Stimulated activated CD4-positive, alpha-beta T cell treated with anti-CD3 and anti-CD28 coated beads, TNF-alpha, amount 100 ng/mL, for 4 hours (primary cell): Measurements from ENCODE around the gene KCND2.

Source experiments
- DNase-seq, 3 experiments: peaks; one replicate each; pipeline ENCODE4 v3.0.0-alpha.2; 2020; ENCODE audit warnings: low read depth in 3 of 3

KCND2 gene

DNA sequence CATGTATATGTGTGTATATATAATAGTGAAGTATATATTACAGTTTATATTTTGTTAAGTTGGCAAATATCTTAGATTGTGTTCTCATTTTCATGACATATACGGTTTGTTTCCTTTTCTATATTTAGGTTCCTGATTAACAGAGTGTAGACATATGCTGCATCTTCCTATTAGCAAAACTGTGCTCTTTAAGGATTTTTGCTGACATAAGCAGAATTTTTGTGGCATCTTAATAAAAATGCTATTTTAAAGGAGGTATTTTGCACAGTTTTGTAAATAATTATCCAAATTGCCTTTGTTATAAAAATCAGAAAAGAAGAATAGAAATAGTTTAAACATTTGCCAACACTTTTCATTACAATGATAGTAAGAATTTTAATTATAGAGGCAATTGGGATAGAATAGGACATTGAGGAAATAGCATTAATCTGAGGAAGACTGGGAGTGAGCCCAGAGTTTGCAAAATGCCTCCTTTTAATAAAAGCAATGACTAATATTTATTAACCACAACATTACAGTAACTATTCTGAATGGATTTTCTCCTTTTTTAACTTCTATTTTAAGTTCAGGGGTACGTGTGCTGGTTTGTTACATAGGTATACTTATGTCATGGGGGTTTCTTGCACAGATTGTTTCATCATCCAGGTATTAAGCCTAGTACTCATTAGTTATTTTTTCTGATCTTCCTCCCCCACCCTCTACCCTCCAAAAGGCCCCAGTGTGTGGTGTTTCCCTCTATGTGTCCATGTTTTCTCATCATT lies 38.2 kb downstream of the KCND2 start:
- no peak for DNase-seq

DNA sequence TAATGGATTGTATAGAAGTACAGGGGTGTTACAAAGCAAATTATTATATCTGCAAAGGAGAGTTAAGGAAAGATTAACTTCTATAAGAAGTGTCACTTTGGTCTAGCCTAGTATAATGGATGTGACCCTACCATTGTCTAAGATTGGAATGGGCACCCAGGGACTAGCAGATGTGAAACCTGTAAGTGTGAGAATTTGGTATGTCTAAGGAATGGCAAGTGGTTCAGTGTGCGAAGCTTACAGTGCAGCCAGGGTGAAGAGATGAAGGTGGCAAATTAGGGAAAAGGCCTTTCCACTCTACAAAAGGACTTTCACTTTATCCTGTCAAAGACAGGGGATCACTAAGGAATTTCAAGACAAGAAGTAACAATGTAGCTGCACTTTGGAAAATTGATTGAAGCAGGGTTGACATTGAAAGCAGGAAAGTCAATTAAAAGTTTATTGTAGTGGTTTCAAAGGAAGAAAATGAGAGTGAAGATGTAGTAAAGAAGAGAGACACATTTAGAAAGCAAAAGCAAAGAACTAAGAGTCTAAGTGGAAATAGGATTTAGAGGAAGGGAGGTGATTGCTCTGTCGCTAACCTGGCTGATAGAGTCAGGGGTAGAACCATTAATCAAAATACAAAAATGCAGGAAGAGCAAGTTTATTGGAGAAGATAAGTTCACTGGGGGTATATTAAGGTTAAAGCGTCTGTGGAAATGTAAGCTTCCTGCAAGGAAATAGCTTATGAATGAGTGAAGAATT lies 47.4 kb downstream of the KCND2 start:
- DNase-seq, result no peak

DNA sequence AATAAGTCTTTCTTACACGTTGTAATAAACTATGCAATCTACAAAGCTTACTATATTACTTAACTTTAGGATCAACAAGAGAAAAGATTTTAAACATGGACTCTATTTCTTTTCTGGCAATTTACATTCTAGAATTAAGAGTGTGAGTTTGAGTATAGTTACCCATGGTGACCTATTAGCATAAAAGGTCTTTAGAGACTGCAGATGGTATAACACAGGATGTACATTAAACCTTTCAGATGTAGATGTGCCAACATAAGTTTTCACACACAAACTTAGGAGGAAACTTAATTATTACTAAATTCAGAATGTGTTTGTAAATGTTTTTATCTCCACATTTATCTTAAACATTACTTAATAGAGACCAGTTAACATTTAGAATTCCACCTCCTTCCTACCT lies 54.1 kb downstream of the KCND2 start:
- no peak for DNase-seq

DNA sequence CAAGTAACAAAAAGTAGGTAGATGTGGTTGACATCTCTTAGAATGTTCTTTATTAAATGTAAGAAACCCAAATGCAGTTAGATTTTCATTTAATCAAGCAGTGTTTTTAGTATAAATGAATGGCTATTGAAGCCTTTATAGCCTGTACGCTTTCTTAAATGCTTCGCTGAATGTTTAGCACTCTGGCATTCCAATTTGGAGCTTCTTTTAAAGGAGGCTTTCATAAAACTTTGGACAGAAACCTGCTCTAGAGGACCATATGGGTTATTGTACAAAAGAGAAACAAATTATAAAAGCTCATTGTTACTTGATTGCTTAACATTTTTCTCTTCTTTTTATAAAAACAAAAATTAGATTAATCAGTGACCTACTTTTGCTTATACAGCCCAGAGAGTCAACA lies 59.5 kb downstream of the KCND2 start:
- no peak for DNase-seq

DNA sequence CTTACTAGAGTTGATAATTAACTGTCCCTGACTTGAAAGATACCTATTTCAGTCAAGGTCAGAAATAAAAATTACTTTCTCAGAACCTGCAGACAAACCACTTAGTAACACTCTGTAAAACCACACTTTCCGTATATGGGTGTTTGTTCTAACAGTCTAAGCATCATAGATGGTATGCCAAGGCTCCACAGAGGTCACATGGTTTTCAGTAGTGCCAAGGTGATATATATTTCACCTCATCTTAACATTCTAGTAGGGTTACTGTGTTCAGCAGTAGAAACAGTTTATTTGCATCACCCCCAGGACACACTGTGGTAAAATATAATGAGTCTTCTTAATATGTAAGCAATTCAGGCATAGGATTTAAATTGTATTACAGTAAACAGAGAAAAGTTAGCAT lies 61.5 kb downstream of the KCND2 start:
- no peak for DNase-seq

DNA sequence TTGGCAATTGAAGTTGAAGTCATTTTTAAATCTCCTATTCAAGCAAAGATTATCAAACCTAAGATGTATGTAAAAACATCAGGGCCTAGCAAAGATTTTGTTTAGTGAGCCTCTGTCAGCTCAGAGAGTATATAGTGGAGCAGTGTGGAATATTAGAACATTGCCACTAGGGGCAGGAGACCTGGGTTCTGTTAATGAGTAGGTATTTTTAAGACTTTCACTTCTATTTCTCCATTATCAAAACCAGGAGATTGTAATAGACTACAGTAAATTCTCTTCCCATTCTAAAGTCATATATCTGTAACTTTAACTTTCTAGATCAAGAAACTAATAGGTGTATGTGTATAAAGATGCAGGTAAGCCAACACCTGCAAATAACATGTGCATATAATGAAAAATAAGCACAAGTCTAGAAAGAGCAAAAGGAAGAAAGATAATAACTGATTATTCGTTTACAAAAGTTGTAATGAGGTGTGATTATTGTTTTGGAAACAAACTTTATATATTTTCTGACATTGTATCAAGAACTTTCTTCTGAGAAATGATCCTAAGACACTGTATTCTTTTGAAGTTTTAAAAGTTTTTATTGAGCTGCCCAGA lies 64.4 kb downstream of the KCND2 start:
- DNase-seq, result no peak

DNA sequence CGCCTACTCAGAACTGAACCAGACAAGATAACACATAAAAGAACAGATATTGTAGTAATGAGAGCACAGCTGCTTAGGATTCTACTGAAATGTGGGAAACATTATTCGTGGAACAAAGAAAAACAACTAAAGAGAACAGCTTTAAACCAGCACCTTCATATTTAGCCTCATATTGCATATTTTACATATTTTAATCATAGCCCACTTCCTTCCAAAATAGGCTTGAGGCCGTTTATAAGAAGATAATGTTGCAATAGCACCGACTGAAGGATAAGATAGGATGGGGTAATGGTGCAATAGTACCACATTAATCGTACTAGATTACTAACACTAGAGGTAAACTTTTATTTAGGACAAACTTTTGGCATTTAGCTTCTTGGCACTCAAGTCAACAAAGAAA lies 71.3 kb downstream of the KCND2 start:
- DNase-seq, result no peak

DNA sequence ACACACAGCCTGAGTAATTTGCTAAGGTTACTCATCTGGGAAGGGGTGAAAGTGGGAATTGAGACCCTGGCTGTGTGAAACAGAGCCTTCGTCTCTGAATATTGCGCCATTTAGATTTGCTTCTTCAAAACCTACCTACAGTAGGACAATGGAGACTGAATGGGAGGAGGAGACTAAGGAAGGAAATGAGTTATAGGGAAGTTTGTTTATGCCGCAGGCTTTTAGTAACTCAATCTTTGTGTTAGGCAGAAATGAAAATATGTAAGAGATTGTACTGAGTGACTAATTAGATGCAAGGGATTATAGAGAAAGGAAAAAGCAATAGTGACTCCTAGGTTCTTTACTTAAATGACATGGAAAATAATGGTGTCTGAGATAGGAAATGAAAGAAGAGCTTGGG lies 80.2 kb downstream of the KCND2 start:
- no peak for DNase-seq

DNA sequence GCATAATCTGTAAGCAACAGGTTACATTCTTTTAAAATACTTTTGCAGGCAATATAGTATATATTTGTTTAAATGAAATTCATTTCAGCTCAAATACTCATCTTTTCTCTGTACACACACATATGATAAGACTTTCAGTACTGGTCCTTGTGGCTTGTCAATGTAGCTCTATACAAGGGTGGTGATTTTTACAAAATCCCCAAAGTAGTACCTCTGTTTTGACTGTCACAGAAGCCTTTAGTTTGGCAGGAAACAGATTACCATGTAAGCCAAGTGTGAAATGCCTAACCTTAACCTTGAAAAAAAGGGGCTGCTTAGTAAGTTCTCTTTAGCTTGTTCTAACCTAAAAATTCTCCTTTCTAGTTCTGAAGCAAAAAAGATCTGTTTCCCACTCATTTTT lies 87.9 kb downstream of the KCND2 start:
- no peak for DNase-seq

DNA sequence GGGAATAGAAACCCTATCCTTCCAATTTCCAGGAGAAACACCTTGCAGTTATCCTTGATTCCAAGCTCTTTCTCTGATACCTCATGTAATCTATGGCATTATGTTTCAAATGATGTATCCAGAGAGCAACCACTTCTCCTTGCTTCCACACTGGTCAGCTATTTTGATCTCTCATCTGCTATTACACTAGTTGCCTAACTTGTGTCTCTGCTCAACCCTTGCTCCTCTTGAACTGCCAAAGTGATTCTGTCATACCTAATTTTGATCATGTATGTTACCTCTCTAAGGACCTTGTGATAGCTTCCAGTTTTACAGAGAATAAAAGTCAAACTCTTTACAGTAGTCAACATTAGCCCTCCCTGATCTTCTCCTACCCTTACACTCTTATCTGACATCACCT lies 90.4 kb downstream of the KCND2 start:
- DNase-seq, result no peak

DNA sequence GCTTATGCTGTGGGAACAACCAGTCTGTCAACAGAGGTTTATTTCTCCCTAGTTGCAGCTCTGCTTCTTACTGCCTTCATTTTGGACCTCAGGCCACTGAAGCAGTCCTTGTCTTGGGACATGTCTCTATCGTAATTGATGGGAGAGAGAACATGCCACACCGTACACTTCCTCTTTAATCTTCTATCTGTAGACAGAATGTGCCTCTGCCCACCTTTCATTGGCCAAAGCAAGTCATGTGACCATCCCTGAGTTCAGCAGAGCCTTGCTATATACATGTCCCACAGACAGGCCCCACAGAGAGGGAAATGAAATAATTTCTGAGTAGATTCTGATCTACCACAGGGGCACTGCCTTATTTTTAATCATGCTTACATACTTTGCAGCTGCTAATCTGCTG lies 98.0 kb downstream of the KCND2 start:
- no peak for DNase-seq

DNA sequence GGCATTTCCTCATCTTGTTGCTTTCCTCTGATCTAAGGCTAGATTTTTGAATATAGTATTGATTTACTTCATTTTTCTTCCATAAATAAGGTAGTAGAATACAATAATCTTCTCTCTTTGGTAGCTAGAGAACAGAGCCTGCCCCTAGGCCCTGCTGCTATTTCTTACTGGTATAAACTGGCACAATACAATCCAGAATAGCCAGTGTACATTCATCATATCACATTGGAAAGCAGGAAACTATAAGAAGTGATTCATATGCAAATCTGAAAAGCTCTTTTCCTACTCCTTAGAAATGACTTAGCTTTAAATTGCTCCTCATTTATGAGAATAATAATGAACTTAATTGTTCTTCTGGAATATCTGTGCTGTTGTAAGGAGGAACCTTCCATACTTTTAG lies 100.2 kb downstream of the KCND2 start:
- no peak for DNase-seq

DNA sequence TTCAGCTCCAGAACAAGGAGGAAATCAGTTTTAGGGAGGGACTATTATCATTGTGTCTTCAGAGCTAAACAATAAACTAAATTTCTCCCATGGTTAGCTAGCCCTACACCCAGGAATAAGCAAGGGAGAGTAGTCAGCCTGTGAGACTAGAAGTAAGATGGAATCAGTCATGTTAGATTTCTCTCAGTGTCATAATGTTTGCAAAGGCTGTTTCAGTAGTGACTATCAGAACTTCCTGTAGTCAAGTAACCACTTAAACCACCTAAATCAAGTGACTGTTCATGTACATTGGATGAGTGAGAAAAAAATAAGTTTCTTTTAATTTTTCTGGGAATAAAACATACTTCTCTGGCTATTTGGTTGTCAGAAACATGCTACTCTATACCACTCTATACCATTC lies 121.6 kb downstream of the KCND2 start:
- no peak for DNase-seq

DNA sequence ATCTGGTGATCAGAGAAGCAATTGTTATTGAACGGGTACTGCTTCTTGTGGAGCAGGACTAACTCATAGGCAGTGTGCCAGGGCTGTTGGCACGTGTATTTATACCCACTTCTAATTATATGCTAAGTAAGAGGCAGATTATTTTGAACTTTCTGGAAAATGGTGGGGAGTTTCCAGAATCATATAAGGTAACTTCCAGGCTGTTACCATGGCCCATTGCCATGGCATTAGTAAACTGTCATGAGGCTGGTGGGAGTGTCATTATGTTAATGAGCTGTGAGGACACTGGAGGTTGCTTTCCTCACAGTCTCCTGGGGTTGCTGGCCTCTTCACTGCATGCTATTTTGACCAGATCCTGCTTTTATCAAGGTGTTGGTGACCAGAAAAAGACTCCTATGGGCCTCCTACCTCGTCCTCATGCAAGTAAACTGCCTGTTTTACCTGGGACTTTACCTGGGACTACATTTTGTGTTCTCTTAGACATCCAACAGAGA lies 122.6 kb downstream of the KCND2 start:
- DNase-seq, result no peak

DNA sequence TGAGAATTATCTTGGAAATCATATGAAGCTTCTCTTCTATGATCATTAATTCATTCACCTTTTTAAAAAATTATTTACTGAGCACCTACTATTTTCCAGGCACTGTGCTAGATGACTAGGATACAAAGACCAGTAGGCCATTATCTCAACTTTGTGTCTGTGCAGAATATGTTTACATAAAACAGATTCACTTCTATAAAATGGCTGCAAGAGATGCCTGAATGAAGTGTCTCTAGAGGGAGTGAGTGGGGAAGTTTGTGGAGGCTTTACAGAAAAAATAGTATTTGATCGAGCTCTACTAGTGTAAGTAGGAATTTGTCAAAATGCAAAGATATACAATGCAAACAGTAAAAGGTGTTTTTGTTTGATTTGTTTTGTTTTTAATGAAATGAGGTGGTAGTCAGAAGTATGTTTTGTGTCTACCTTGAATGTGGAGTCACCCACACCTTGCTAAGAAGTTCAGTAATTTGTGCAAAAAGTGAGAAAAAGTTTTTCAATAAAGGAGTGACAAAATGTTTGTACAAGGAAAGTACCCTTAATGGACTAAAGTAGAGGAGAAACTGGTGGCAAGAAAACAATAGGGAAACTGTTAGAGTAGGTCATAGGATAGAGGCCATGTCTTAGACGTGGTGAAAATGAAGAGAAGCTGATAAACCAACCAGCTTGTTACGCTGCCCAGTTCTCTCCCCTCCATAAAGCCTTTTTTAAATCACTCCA lies 125.5 kb downstream of the KCND2 start:
- DNase-seq, result no peak

DNA sequence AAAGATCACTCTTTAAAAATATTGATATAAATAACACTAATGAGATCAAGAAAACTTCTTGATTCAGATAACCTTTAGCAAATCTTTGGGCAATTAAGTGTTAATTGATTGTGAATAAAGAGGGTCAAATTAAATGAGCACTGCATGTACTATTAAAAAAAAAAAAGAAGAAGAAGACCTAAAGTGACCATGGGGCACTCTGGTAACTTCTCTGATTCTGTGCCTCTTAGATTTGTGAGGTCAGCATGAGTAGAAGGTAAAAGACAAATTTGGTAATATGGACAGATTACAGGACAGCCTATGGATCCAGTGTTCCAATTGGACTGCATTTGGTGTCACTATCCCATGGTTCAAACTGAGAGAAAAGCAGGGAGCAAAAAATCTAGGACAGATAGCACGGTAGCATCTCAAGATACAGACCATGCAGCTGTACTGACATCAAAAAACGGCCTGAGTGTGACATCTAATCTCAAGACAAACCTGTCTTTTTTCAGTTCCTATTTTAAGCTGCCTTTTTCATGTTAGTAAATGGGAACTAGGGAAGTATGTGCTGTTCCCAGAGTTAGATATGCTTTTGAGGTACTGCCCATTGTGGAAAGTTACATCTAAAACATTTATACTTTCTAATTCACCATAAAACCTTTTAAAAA lies 128.0 kb downstream of the KCND2 start:
- no peak for DNase-seq

DNA sequence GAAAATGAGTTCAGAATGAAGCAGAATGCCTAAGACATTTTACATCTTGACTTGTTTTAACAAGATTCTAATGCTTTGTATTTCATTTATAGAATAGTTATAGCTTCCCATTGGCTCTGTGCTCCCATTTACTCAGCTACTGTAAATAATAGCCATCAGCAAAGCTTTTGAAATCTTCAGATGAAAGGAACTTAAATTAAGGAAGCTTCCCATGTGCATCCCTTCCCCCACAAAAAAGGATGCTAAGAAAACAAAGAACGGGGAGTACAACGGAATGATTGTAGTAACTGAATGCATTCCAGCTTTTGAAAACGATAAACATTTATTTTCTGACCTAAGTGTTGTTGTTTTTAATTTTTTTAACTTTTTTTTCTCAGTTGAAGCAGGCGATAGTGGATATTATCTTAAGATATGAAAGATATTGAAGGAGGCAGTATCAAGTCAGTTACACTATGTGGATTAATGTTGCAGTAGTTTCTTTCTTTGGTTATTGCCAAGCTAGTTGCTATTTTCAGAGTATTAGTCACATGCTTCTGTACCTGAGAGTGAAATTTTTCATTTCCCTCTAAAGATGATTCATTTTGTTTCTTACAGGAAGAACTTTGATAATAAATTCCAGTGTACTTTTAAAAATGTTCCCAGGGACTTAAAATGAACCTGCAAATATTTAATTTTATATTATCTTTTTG lies 129.2 kb downstream of the KCND2 start:
- DNase-seq, result no peak

DNA sequence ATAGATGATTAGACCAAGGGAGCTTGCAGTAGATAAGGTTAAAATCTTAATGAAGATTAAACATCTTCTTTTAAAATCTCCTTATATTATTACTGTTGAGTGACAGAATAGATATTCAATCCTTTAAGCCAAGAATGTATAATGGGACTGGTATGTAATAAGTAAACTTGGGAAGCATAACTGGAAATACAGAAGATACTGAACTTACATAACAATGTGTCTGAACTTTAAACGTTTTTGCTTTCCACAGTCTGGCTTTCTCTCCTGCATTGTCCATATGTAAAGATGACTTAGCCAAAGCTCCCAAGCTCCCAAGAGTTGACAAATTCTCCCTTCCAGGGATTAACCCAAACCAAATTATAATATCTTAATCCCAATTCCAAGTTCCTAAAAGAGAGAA lies 129.8 kb downstream of the KCND2 start:
- DNase-seq, result no peak

DNA sequence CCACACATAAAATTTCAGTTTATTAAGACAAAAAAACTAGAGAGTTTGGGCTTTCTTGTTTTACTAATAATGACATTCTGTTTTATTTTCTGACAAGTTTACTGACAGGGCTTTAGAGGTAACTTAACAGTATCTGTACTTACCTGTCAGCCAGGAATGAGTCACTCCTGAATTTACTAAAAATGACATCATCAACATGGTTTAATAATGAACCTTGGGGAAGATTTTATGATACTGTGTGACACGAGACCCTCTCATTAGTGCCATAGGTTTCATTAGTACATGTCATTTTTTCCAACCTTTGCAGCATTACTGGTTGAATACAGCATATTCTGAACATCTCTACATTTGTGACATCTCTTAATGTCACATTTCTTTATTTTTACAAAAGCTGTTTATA lies 131.1 kb downstream of the KCND2 start:
- no peak for DNase-seq

DNA sequence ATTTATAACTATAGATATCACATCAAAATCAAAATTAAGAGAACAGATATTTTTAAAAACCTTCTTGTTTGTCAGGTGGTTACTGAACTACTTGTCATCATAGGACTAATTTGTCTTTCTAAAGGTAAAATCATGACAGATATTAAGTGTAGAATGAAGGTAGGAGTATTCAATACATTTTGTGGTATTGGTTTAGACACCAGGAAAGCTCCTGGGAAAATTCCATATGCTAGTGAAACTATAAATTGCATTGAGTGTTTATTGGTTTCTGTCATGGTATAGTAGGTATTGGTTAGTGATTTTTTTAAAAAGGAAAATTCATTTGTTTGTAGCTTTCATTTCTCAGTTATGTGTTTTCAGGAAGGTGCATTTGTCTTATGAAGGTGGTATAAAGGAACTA lies 132.7 kb downstream of the KCND2 start:
- no peak for DNase-seq

DNA sequence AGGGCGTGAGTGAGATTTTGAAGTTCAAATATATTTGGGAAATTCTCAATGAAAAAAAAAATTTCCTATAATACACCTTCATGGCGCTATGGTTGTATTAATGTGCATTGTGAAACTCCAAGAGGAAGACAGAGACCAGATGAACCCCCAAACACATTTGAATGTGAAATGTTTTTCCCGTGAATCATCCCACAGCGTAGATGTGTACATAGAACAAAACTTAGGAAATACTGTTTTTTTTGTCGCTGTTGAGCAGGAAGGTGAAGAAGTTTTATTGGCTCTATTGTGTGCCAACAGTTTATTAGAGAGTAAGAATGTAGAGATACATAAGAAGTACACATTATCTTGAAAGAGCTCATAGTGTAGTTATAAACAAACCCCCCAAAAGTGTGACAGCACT lies 134.0 kb downstream of the KCND2 start:
- DNase-seq, result no peak
